IMR-90 (cell line): ENCODE data around the gene CLDN18. TPM values are rescaled to one million over a fixed set of nuclear protein-coding genes. Genes with fewer than 3 reads are reported as not detected.

Source experiments
- ATAC-seq: fragments of 200-7000 bp; cut with Tn5 transposase; 2 replicates; pipeline ENCODE4 v1.9.1; 2020; ENCODE audit warnings: low read depth, mild to moderate bottlenecking, moderate library complexity
- BruUV-seq: library from RNA; stranded (reverse); fragments of 400-500 nt; replicated peaks from 2 replicates; lab custom pipeline; 2021; lab: Mats Ljungman, UMichigan
- CTCF ChIA-PET: fragments of 300-600 bp; formaldehyde crosslinking; extraction: SDS; loops from one replicate; lab custom pipeline; 2021; ENCODE audit warnings: antibody characterized with exemption; lab: Yijun Ruan, JAX
- POLR2A ChIA-PET: fragments of 300-600 bp; sonication (Branson Sonifier 250); formaldehyde crosslinking; loops from one replicate; lab custom pipeline; 2022; ENCODE audit warnings: antibody characterized with exemption; ENCODE audit not compliant: unreplicated experiment; lab: Charles Lee
- DNase-seq: peaks from one replicate; pipeline ENCODE4 v3.0.0; 2013
- H2AFZ ChIP-seq: replicated peaks from 2 replicates; pipeline ENCODE3; 2013; ENCODE audit warnings: low read length, mild to moderate bottlenecking; ENCODE audit not compliant: poor library complexity
- H2AK5ac ChIP-seq: 2 replicates; pipeline ENCODE4 v1.6.1; 2013; ENCODE audit warnings: low read depth, low read length, inconsistent platforms
- H2AK9ac ChIP-seq: replicated peaks from 2 replicates; pipeline ENCODE3; 2013; ENCODE audit warnings: mild to moderate bottlenecking, low read depth, low read length, moderate library complexity; ENCODE audit not compliant: poor library complexity
- H2BK120ac ChIP-seq: 2 replicates; pipeline ENCODE4 v1.6.1; 2013; ENCODE audit warnings: low read depth, low read length, inconsistent platforms
- H2BK15ac ChIP-seq: 3 replicates; pipeline ENCODE4 v1.6.1; 2013; ENCODE audit warnings: low read depth, low read length, inconsistent platforms
- H2BK20ac ChIP-seq: 2 replicates; pipeline ENCODE4 v1.6.1; 2013; ENCODE audit warnings: low read depth, mild to moderate bottlenecking, inconsistent platforms, low read length, moderate library complexity
- H2BK5ac ChIP-seq: 2 replicates; pipeline ENCODE4 v1.6.1; 2013; ENCODE audit warnings: mild to moderate bottlenecking, low read depth, low read length, inconsistent platforms; ENCODE audit not compliant: poor library complexity, severe bottlenecking
- H3K14ac ChIP-seq: replicated peaks from 2 replicates; pipeline ENCODE4 v1.6.1; 2013; ENCODE audit warnings: low read depth, low read length, inconsistent platforms
- H3K18ac ChIP-seq: 2 replicates; pipeline ENCODE4 v1.6.1; 2013; ENCODE audit warnings: low read depth, low read length, control low read depth
- H3K23ac ChIP-seq: 2 replicates; pipeline ENCODE4 v1.6.1; 2013; ENCODE audit warnings: low read depth, low read length, inconsistent platforms
- H3K27ac ChIP-seq: 2 replicates; pipeline ENCODE4 v1.5.1; 2013; ENCODE audit warnings: mild to moderate bottlenecking, control low read depth, low read length; ENCODE audit not compliant: insufficient read depth
- H3K27me3 ChIP-seq: 2 replicates; pipeline ENCODE4 v1.6.1; 2013; ENCODE audit warnings: low read length; ENCODE audit not compliant: control insufficient read depth, insufficient read depth
- H3K36me3 ChIP-seq: 2 replicates; pipeline ENCODE4 v1.6.1; 2013; ENCODE audit warnings: low read length, mixed read lengths; ENCODE audit not compliant: control insufficient read depth, insufficient read depth
- H3K4ac ChIP-seq: 2 replicates; pipeline ENCODE4 v1.6.1; 2013; ENCODE audit warnings: low read depth, low read length, inconsistent platforms
- H3K4me1 ChIP-seq: 2 replicates; pipeline ENCODE4 v1.6.1; 2013; ENCODE audit warnings: low read length, mixed read lengths; ENCODE audit not compliant: control insufficient read depth, insufficient read depth
- H3K4me2 ChIP-seq: 2 replicates; pipeline ENCODE4 v1.6.1; 2013; ENCODE audit warnings: low read depth, mild to moderate bottlenecking, control low read depth, low read length, moderate library complexity
- H3K4me3 ChIP-seq: 2 replicates; pipeline ENCODE4 v1.5.1; 2013; ENCODE audit warnings: low read depth, mild to moderate bottlenecking, control low read depth, low read length, moderate library complexity; ENCODE audit not compliant: insufficient read depth
- H3K56ac ChIP-seq: 2 replicates; pipeline ENCODE4 v1.6.1; 2013; ENCODE audit warnings: low read length, inconsistent platforms; ENCODE audit not compliant: insufficient read depth; ENCODE audit errors: extremely low read depth
- H3K79me1 ChIP-seq, 2 experiments: 2 replicates each; pipeline ENCODE4 v1.6.1; 2013; ENCODE audit warnings: low read length in 2 of 2, inconsistent platforms in 1 of 2, low read depth in 1 of 2
- H3K9ac ChIP-seq: 2 replicates; pipeline ENCODE4 v1.6.1; 2013; ENCODE audit warnings: low read depth, low read length, control low read depth
- H3K9me1 ChIP-seq: 2 replicates; pipeline ENCODE4 v1.6.1; 2013; ENCODE audit warnings: low read length, inconsistent platforms; ENCODE audit not compliant: insufficient read depth
- H3K9me3 ChIP-seq: 2 replicates; pipeline ENCODE4 v1.6.1; 2013; ENCODE audit warnings: low read length; ENCODE audit not compliant: control insufficient read depth, insufficient read depth
- H4K20me1 ChIP-seq: 2 replicates; pipeline ENCODE4 v1.6.1; 2013; ENCODE audit warnings: low read length, inconsistent platforms; ENCODE audit not compliant: insufficient read depth
- H4K5ac ChIP-seq: 2 replicates; pipeline ENCODE4 v1.6.1; 2013; ENCODE audit warnings: mild to moderate bottlenecking, low read depth, low read length, control low read depth
- H4K8ac ChIP-seq, 2 experiments: 2 replicates each; pipeline ENCODE4 v1.6.1; 2013; ENCODE audit warnings: low read depth in 2 of 2, low read length in 2 of 2, control low read depth in 1 of 2, inconsistent platforms in 1 of 2
- H4K91ac ChIP-seq: 2 replicates; pipeline ENCODE4 v1.6.1; 2013; ENCODE audit warnings: low read depth, low read length, inconsistent platforms; ENCODE audit not compliant: insufficient read depth
- CEBPB ChIP-seq: IDR thresholded peaks from 2 replicates; pipeline ENCODE4 v1.6.1; 2012; ENCODE audit warnings: low read depth, low read length, improper control_type of control experiment
- CHD1 ChIP-seq: IDR thresholded peaks from 2 replicates; pipeline ENCODE4 v1.6.1; 2012; ENCODE audit warnings: low read depth, low read length, improper control_type of control experiment
- CTCF ChIP-seq: conservative IDR thresholded peaks from 2 replicates; pipeline ENCODE4 v1.5.1; 2012; ENCODE audit warnings: mild to moderate bottlenecking, low read depth, low read length, improper control_type of control experiment
- FOS ChIP-seq: fragments of 150-350 bp; IDR thresholded peaks from 2 replicates; pipeline ENCODE4 v1.6.1; 2016; ENCODE audit warnings: low read depth, low read length
- MAFK ChIP-seq: IDR thresholded peaks from 2 replicates; pipeline ENCODE4 v1.6.1; 2012; ENCODE audit warnings: low read depth, low read length, improper control_type of control experiment
- MXI1 ChIP-seq: IDR thresholded peaks from 2 replicates; pipeline ENCODE4 v1.6.1; 2012; ENCODE audit warnings: low read depth, mild to moderate bottlenecking, low read length, moderate library complexity, borderline replicate concordance
- NFE2L2 ChIP-seq: fragments of 150-350 bp; IDR thresholded peaks from 2 replicates; pipeline ENCODE4 v1.6.1; 2016; ENCODE audit warnings: low read depth, mild to moderate bottlenecking, low read length
- POLR2A ChIP-seq: IDR thresholded peaks from 2 replicates; pipeline ENCODE4 v1.6.1; 2012; ENCODE audit warnings: mild to moderate bottlenecking, low read depth, low read length
- RAD21 ChIP-seq: IDR thresholded peaks from 2 replicates; pipeline ENCODE4 v1.6.1; 2012; ENCODE audit warnings: low read length, improper control_type of control experiment
- RFX5 ChIP-seq: IDR thresholded peaks from 2 replicates; pipeline ENCODE4 v1.8.0; 2012; ENCODE audit warnings: low read depth, mild to moderate bottlenecking, low read length, moderate library complexity
- SMC3 ChIP-seq: fragments of 150-350 bp; IDR thresholded peaks from 2 replicates; pipeline ENCODE4 v1.6.1; 2016; ENCODE audit warnings: low read depth, mild to moderate bottlenecking, antibody characterized with exemption, low read length, moderate library complexity
- USF2 ChIP-seq: fragments of 150-350 bp; IDR thresholded peaks from 2 replicates; pipeline ENCODE4 v1.6.1; 2017; ENCODE audit warnings: mild to moderate bottlenecking, antibody characterized with exemption, low read length, low read depth
- WGBS, 2 experiments: methylation state at CpG; one replicate each; pipeline versions ENCODE4 v1.1.5 to v1.1.7; 2013; ENCODE audit warnings: missing lambda C conversion rate in 2 of 2; ENCODE audit not compliant: insufficient read length in 1 of 2; ENCODE audit errors: extremely low coverage in 2 of 2; 5-methylcytosine and 5-hydroxymethylcytosine counted together
- dilution Hi-C: fragments of 300-500 bp; cut with HindIII; formaldehyde crosslinking; loops from one replicate; pipeline ENCODE4 v1.14.3; 2018; ENCODE audit warnings: low sequenced_read_pairs; ENCODE audit not compliant: unreplicated experiment
- in situ Hi-C: fragments of 300-500 bp; cut with MboI; formaldehyde crosslinking; loops from 3 replicates; pipeline ENCODE4 v1.14.3; 2019; ENCODE audit warnings: low sequenced_read_pairs, inconsistent platforms, mixed read lengths
- intact Hi-C: fragments of 100-400 bp; cut with micrococcal nuclease; formaldehyde crosslinking; loops from 2 replicates; pipeline ENCODE4 v1.10.0; 2022
- polyA plus RNA-seq, 3 experiments: library from polyadenylated mRNA; depleted of rRNA; stranded (reverse); fragments of >200 nt; gene quantifications; 2 replicates each; pipeline ENCODE4 v1.2.3, GENCODE V29; 2012; ENCODE audit warnings: low replicate concordance in 1 of 3
- total RNA-seq: library from RNA; depleted of rRNA; stranded (reverse); fragments of >200 nt; gene quantifications from 2 replicates; pipeline ENCODE4 v1.2.3, GENCODE V29; 2012

Gene CLDN18
- total and polyA plus RNA-seq, 2 of the 4 experiments (the other 2 are of a cell fraction) = not detected

GRCh38 chr3:138049157-138049919, 39.4 kb downstream of the CLDN18 start (continued):
- TF ChIP-seq CHD1 (no peak), RFX5 (peak; percentile 43; the same call in 1 of the 2 replicates), POLR2A (no peak)

GRCh38 chr3:138051947-138052802, 42.2 kb downstream of the CLDN18 start:
- Histone ChIP-seq H3K27ac (no peak overlapping the region), H2BK5ac (no peak overlapping the region), H3K4me2 (no peak overlapping the region), H3K9me3 (no peaks in the 10 kb centered on the region), H4K5ac (no peak overlapping the region), H2AK9ac (no peak overlapping the region), H3K18ac (no peak overlapping the region), H2AFZ (peak overlapping the region; percentile 56), H3K14ac (no peak overlapping the region), H3K4ac (no peak overlapping the region), H3K9me1 (peaks cover 10% of the 10 kb centered on the region), H3K79me1 (no peaks in the 10 kb centered on the region), H3K23ac (no peak overlapping the region), H3K56ac (no peak overlapping the region), H2BK120ac (no peak overlapping the region), H4K8ac (no peak overlapping the region), H3K4me1 (peaks cover 11% of the 10 kb centered on the region), H3K9ac (no peak overlapping the region), H2BK15ac (no peak overlapping the region), H4K20me1 (peaks cover 4% of the 10 kb centered on the region), H2AK5ac (no peak overlapping the region), H3K27me3 (no peaks in the 10 kb centered on the region), H3K4me3 (no peak overlapping the region), H3K36me3 (no peaks in the 10 kb centered on the region; the same call in 1 of the 2 replicates), H4K91ac (no peak overlapping the region), H2BK20ac (0 out of 2 replicates have a peak overlapping the region, but pooled peaks have one; percentile 29)
- ATAC-seq (peak; percentile 67), DNase-seq (peak; percentile 62)
- WGBS, 2 experiments = 50% methylated on average over 2 of the region's 8 CpGs; no CpG with 5 or more reads in 1 of the 2 experiments
- dilution Hi-C loops (no loop called here), in situ Hi-C loops (no loop called here), intact Hi-C loops (loop anchor here (1.0 to 10.0 kb wide), 3 partner anchors 81 to 947 kb away; no protein-coding TSS in a partner anchor)
- ChIA-PET CTCF (interaction anchor here (0.7 to 2.0 kb wide), 12 partner anchors 10 to 1020 kb away, joined by 3 to 15 read pairs (median 4); no protein-coding TSS in a partner anchor), POLR2A (interaction anchor here (0.7 kb wide), 1 partner anchor 11 kb away, joined by 3 read pairs; no protein-coding TSS in a partner anchor)
- BruUV-seq = no TSS peak
- TF ChIP-seq FOS (no peak), CEBPB (no peak), MXI1 (no peak), MAFK (peak; percentile 25; the same call in 1 of the 2 replicates), USF2 (no peak), RFX5 (no peak), NFE2L2 (no peak), CTCF (peak; percentile 78), RAD21 (peak; percentile 81), SMC3 (peak; percentile 65)
